Measurements from ENCODE around the gene PRAMEF14.
"Not testable (repeated sequence)": the region's sequence is repeated elsewhere in the genome, so short reads cannot be mapped to it uniquely, and the experiment has no call there.

- not testable (repeated sequence) for TF ChIP-seq CTCF, POLR2A (IDR thresholded peaks at IDR 0.05)
Measured at GRCh38 chr1:13298699-13299098, 48.2 kb downstream of the PRAMEF14 start.

All from body of pancreas (tissue), 4 donors.